Measurements from ENCODE around the gene LHX8. TPM values are rescaled to one million over a fixed set of nuclear protein-coding genes. Genes with fewer than 3 reads are reported as not detected.
"Not testable (repeated sequence)": the region's sequence is repeated elsewhere in the genome, so short reads cannot be mapped to it uniquely, and the experiment has no call there.

LHX8 gene
- total RNA-seq, 2 donors from 2014 or later, result 0.74 TPM; not detected in 1

DNA sequence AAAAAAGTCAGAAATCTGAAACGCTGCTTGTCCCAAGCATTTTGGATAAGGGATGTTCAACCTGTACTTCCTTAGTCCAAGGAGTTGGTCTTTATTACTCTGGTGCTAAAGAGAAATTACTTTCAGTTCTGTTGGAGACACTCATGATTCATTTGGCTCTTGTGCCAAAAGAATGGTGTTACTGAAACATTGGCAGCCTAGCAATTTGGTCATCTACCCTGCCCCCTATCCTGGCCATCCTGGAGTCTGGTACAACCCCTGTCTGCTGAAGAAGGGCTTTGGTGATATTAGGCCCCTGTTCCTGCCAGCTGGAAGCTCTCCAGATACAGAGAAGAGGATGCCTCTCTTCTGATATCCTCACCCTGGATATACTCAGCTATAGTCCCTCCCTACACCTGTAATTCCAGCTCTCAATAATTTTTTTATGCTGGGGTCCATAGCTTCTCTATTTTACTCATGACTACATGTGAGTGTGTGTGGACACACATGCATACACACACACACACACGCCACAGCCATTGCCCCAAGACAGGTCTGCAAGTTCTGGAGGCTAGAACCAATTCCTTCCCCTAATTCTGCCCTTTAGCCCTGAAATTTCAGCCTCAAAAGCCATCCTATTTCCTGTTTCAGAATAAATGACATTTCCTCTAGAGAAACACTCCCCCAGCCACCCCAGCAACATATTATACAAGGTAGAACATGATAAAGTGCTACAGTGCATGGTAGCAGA lies 40.0 kb downstream of the LHX8 start:
- TF ChIP-seq POLR2A (IDR thresholded peaks at IDR 0.05) (no peak), POLR2AphosphoS5 (IDR thresholded peaks at IDR 0.05) (no peak)
- TF ChIP-seq, protein P1, sequence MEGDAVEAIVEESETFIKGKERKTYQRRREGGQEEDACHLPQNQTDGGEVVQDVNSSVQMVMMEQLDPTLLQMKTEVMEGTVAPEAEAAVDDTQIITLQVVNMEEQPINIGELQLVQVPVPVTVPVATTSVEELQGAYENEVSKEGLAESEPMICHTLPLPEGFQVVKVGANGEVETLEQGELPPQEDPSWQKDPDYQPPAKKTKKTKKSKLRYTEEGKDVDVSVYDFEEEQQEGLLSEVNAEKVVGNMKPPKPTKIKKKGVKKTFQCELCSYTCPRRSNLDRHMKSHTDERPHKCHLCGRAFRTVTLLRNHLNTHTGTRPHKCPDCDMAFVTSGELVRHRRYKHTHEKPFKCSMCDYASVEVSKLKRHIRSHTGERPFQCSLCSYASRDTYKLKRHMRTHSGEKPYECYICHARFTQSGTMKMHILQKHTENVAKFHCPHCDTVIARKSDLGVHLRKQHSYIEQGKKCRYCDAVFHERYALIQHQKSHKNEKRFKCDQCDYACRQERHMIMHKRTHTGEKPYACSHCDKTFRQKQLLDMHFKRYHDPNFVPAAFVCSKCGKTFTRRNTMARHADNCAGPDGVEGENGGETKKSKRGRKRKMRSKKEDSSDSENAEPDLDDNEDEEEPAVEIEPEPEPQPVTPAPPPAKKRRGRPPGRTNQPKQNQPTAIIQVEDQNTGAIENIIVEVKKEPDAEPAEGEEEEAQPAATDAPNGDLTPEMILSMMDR (IDR thresholded peaks at IDR 0.05), result no peak
- no peak overlapping the region for H3K4me3 ChIP-seq
- H3K36me3 ChIP-seq, result no peaks in the 10 kb centered on the region
- no peaks in the 10 kb centered on the region for H3K4me1 ChIP-seq (replicated peaks)
- H3K27me3 ChIP-seq (replicated peaks; ENCODE audit: insufficient read depth), result no peaks in the 10 kb centered on the region
- 89% methylated on average over 2 of the region's 2 CpGs for WGBS
- no peak overlapping the region for H3K27ac ChIP-seq
- H3K9me3 ChIP-seq, result no peaks in the 10 kb centered on the region
- intact Hi-C loops (cut with DNase I), result no loop called here
- no peak for DNase-seq (ENCODE audit: low spot score)

DNA sequence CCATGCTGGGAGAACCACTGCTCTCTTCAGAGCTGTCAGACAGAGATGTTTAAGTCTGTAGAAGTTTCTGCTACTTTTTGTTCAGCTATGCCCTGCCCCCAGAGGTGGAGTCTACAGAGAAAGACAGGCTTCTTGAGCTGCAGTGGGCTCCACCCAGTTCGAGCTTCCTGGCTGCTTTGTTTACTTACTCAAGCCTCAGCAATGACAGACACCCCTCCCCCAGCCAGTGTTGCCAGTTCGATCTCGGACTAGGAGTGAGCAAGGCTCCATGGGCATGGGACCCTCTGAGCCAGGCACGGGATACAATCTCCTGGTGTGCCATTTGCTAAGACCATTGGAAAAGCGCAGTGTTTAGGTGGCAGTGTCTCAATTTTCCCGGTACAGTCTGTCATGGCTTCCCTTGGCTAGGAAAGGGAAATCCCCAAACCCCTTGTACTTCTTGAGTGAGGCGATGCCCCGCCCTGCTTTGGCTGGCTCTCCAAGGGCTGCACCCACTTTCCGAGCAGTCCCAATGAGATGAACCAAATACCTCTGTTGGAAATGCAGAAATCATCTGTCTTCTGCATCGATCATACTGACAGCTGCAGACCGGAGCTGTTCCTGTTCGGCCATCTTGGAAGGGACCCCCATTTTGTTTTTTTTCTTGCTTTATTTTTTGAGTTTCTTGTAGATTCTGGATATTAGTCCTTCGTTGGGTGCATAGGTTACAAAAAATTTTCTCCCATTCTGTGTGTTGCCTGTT lies 47.2 kb downstream of the LHX8 start:
- H3K4me1 ChIP-seq (replicated peaks); DNase-seq (ENCODE audit: low spot score); H3K36me3 ChIP-seq; H3K27ac ChIP-seq; intact Hi-C loops (cut with DNase I); H3K4me3 ChIP-seq; H3K9me3 ChIP-seq; H3K27me3 ChIP-seq (replicated peaks; ENCODE audit: insufficient read depth): not testable (repeated sequence)
- WGBS, result 89% methylated on average over 13 of the region's 13 CpGs

DNA sequence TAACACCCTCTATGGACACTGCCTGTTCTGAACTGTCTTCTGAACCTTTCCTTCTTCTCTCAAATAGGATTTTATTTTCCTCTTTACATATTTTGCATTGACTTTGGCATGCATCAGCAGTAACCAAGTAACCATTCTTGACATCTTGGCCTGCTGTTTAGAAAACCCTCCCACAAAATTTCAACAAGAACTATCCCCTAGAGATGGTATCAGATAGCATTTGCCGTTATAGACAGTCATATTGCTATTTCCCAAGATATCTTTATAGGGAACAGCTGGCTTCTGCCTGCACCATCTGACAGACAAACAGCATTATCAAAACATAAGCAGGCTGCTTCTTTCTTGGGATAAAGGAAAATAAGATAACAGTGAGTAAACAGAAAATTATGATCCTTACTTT lies 54.7 kb downstream of the LHX8 start:
- Histone ChIP-seq H3K36me3 (no peaks in the 10 kb centered on the region), H3K27ac (no peak overlapping the region), H3K9me3 (no peaks in the 10 kb centered on the region), H3K4me3 (no peak overlapping the region), H3K4me1 (replicated peaks) (no peaks in the 10 kb centered on the region), H3K27me3 (replicated peaks; ENCODE audit: insufficient read depth) (no peaks in the 10 kb centered on the region)
- TF ChIP-seq POLR2A (IDR thresholded peaks at IDR 0.05) (no peak), POLR2AphosphoS5 (IDR thresholded peaks at IDR 0.05) (no peak)
- TF ChIP-seq, protein P1 (IDR thresholded peaks at IDR 0.05), result no peak
- DNase-seq (ENCODE audit: low spot score), result no peak
- 30% methylated on average over 1 of the region's 1 CpG for WGBS
- intact Hi-C loops (cut with DNase I), result no loop called here

DNA sequence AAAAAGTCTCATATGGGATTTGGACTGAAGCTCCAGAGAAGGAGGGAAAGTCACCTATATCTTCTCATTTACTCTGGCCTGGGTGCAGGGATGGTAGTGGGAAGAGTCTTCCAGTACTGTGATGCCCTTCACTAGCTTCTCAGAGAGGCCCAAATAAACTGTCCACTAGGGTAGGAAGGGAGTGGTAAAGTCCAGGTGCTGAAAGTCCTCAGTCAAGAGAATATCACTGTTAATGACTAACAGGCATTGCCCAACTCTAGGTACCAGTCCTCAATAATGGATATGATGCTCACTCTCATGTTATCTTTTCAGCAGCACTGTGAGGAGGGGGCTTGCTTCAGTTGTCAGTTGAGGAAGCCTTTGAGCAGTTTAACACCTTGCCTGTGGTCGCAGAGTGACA lies 64.0 kb downstream of the LHX8 start:
- no peak for DNase-seq (ENCODE audit: low spot score)
- TF ChIP-seq POLR2AphosphoS5 (IDR thresholded peaks at IDR 0.05) (no peak), POLR2A (IDR thresholded peaks at IDR 0.05) (no peak)
- TF ChIP-seq, protein P1 (IDR thresholded peaks at IDR 0.05), result no peak
- no peaks in the 10 kb centered on the region for H3K9me3 ChIP-seq
- no peak overlapping the region for H3K27ac ChIP-seq
- H3K4me1 ChIP-seq (replicated peaks), result no peaks in the 10 kb centered on the region
- H3K27me3 ChIP-seq (replicated peaks; ENCODE audit: insufficient read depth), result no peaks in the 10 kb centered on the region
- intact Hi-C loops (cut with DNase I), result no loop called here
- 82% methylated on average over 1 of the region's 1 CpG for WGBS
- H3K4me3 ChIP-seq, result no peak overlapping the region
- H3K36me3 ChIP-seq, result no peaks in the 10 kb centered on the region

DNA sequence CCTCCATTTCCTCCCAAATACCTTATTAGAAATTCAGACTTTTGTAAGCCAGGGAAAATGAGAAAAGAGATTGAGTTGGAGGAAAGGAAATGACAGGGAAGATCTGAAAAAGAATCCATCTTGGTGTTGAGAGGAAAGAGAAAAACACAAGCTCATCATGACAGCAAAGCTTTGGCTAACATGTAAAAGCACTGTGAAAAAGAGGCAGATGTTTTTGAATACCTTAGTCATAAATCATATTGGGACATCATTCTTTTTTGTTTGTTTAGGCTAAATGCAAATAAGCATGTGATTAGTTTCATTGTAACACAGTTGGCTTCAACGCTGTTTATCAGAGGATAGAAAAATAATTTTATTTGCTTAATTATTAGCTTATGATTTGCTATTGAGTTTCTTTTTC lies 64.6 kb downstream of the LHX8 start:
- TF ChIP-seq, protein P1 (IDR thresholded peaks at IDR 0.05), result no peak
- TF ChIP-seq POLR2AphosphoS5 (IDR thresholded peaks at IDR 0.05), result no peak
- no peak for TF ChIP-seq POLR2A (IDR thresholded peaks at IDR 0.05)
- H3K27me3 ChIP-seq (replicated peaks; ENCODE audit: insufficient read depth), result no peaks in the 10 kb centered on the region
- no peak overlapping the region for H3K4me3 ChIP-seq
- intact Hi-C loops (cut with DNase I), result no loop called here
- no peak for DNase-seq (ENCODE audit: low spot score)
- H3K9me3 ChIP-seq, result no peaks in the 10 kb centered on the region
- H3K4me1 ChIP-seq (replicated peaks), result no peaks in the 10 kb centered on the region
- H3K27ac ChIP-seq, result no peak overlapping the region
- WGBS, result 67% methylated on average over 1 of the region's 1 CpG
- no peaks in the 10 kb centered on the region for H3K36me3 ChIP-seq

Measured in prostate gland (tissue), 2 donors.